Panc1 (cell line): ENCODE data around the gene RNASET2. TPM values are rescaled to one million over a fixed set of nuclear protein-coding genes. Genes with fewer than 3 reads are reported as not detected.
"Not testable (repeated sequence)": the region's sequence is repeated elsewhere in the genome, so short reads cannot be mapped to it uniquely, and the experiment has no call there.

Experiments
- ATAC-seq: fragments of 200-7000 bp; cut with Tn5 transposase; 2 replicates; pipeline ENCODE4 v1.9.1; 2020; ENCODE audit warnings: mild to moderate bottlenecking, moderate library complexity
- BruUV-seq: library from RNA; stranded (reverse); fragments of 400-500 nt; replicated peaks from 2 replicates; lab custom pipeline; 2021; lab: Mats Ljungman, UMichigan
- CTCF ChIA-PET: fragments of 300-600 bp; sonication (Branson Sonifier 250); formaldehyde crosslinking; loops from one replicate; lab custom pipeline; 2022; ENCODE audit warnings: antibody characterized with exemption; lab: Charles Lee
- POLR2A ChIA-PET: fragments of 300-600 bp; sonication (Branson Sonifier 250); formaldehyde crosslinking; loops from one replicate; lab custom pipeline; 2022; ENCODE audit warnings: antibody characterized with exemption; lab: Charles Lee
- DNase-seq: peaks from one replicate; pipeline ENCODE4 v3.0.0-alpha.2; 2010; ENCODE audit warnings: low read depth, low spot score
- H3K27ac ChIP-seq: 2 replicates; pipeline ENCODE4 v1.5.1; 2011; ENCODE audit warnings: mild to moderate bottlenecking, low read length, inconsistent platforms
- H3K27me3 ChIP-seq: fragments of 200-500 bp; sonication (Bioruptor generic); 2 replicates; pipeline ENCODE4 v1.6.0; 2014; ENCODE audit warnings: low read length, inconsistent platforms; ENCODE audit not compliant: control insufficient read depth, insufficient read depth
- H3K36me3 ChIP-seq: fragments of 200-500 bp; sonication (Bioruptor generic); 2 replicates; pipeline ENCODE4 v1.5.1; 2014; ENCODE audit warnings: inconsistent platforms, mild to moderate bottlenecking, low read length, moderate library complexity; ENCODE audit not compliant: control insufficient read depth, insufficient read depth
- H3K4me1 ChIP-seq: 2 replicates; pipeline ENCODE4 v1.5.1; 2011; ENCODE audit warnings: inconsistent platforms, mild to moderate bottlenecking, low read length, moderate library complexity; ENCODE audit not compliant: control insufficient read depth, insufficient read depth
- H3K4me3 ChIP-seq, 2 experiments: 2 replicates each; pipeline ENCODE4 v1.5.1; 2011 to 2012; ENCODE audit warnings: low read depth in 2 of 2, low read length in 2 of 2, mild to moderate bottlenecking in 2 of 2, inconsistent platforms in 1 of 2, moderate library complexity in 1 of 2
- H3K9me3 ChIP-seq: fragments of 200-500 bp; sonication (Bioruptor generic); 2 replicates; pipeline ENCODE4 v1.5.1; 2014; ENCODE audit warnings: low read depth, mild to moderate bottlenecking, inconsistent platforms, low read length, moderate library complexity; ENCODE audit not compliant: control insufficient read depth, insufficient read depth
- CTCF ChIP-seq: fragments of 450-650 bp; IDR thresholded peaks from 2 replicates; pipeline ENCODE4 v1.5.1; 2017; ENCODE audit warnings: mild to moderate bottlenecking
- POLR2AphosphoS5 ChIP-seq: IDR thresholded peaks from 2 replicates; pipeline ENCODE4 v1.6.1; 2012; ENCODE audit warnings: mild to moderate bottlenecking, low read depth, low read length, moderate library complexity
- REST ChIP-seq, 2 experiments: IDR thresholded peaks; 2 replicates each; pipeline ENCODE4 v1.6.1; 2011 to 2012; ENCODE audit warnings: low read depth in 2 of 2, control low read depth in 1 of 2, low read length in 1 of 2, mild to moderate bottlenecking in 1 of 2, moderate library complexity in 1 of 2; ENCODE audit not compliant: insufficient read depth in 1 of 2
- SIN3A ChIP-seq: IDR thresholded peaks from 2 replicates; pipeline ENCODE4 v1.6.1; 2012; ENCODE audit warnings: low read depth, mild to moderate bottlenecking, low read length, moderate library complexity, borderline replicate concordance; ENCODE audit not compliant: insufficient read depth
- TCF7L2 ChIP-seq: IDR thresholded peaks from 2 replicates; pipeline ENCODE4 v1.6.1; 2011; ENCODE audit warnings: mild to moderate bottlenecking, low read depth, low read length, inconsistent platforms
- in situ Hi-C: cut with HindIII; loops from 2 replicates; pipeline ENCODE4 v1.10.0; 2016; ENCODE audit warnings: low sequenced_read_pairs, low pct_unique_long_range_greater_than_20kb
- intact Hi-C: fragments of 100-400 bp; cut with micrococcal nuclease; formaldehyde crosslinking; loops from one replicate; pipeline ENCODE4 v1.10.0; 2022; ENCODE audit not compliant: unreplicated experiment
- total RNA-seq: library from RNA; stranded (reverse); gene quantifications from one replicate; pipeline ENCODE4 v1.2.1, GENCODE V29; 2021; ENCODE audit not compliant: unreplicated experiment

The RNASET2 gene
- total RNA-seq, 1 experiment from 2014 or later = 9.7 TPM

- Histone ChIP-seq H3K4me3 (no peak overlapping the region), H3K9me3 (no peaks in the 10 kb centered on the region), H3K36me3 (no peaks in the 10 kb centered on the region), H3K27me3 (no peaks in the 10 kb centered on the region), H3K4me1 (no peaks in the 10 kb centered on the region), H3K27ac (no peak overlapping the region)
- DNase-seq (no peak), ATAC-seq (no peak)
- intact Hi-C loops = no loop called here
- ChIA-PET POLR2A (no interaction called here), CTCF (interaction anchor here (2.3 kb wide), 1 partner anchor 175 kb away, joined by 13 read pairs; no protein-coding TSS in a partner anchor)
- in situ Hi-C loops = no loop called here
- no peak for TF ChIP-seq TCF7L2
- TF ChIP-seq REST (IDR thresholded peaks at IDR 0.05; ENCODE audit: insufficient read depth in 1 of 2, low read depth in 2 of 2, low read length in 1 of 2) = no peak
- no peak for TF ChIP-seq SIN3A
- no peak for TF ChIP-seq POLR2AphosphoS5
- no peak for TF ChIP-seq CTCF
- BruUV-seq = no TSS peak
Observed at GRCh38 chr6:166950443-166950821, 5.9 kb downstream of the RNASET2 start.

DNA sequence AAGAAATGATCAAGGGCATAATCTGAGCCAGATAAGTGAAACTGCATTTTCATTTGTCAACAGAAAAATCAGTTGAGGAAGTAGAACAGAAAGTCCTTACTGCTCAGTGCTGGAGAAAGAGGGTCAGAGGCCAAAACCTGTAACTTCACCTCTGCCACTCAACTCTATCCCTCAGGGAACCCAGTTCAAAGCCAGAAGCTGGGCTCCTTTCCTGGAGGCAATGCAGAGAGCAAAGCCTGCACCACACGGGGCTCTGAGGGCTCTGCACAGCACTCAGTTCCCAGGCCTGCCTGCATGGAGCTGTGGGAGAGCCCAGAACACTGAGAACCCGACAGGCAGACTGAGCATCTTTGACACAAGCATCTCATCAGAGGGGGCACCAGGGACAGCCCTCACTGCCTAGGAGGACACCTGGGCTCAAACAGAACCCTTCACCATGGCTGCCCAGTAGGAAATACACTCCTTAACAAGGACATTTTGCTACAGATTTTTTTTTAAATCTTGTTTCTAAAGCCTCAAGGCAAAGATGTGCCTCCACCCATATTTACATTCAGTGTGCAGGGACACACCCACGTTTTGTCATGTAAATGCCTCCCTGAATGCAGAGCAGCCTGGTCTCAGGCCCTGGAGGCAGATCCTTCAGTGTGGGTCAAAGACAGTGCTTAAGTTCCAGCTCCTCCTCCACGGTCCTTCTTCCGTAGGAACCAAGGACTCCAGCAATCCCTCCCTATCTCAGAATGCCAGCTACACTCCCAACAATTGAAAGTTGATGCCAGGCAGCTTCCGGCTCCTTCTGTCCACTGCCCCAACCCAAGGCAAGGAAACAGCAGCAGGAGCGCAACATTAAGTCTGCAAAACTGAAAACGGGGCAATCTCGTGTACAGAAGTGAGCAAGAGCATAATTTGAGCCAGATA is 6.6 kb downstream of the RNASET2 start:
- no TSS peak for BruUV-seq
- POLR2A ChIA-PET = no interaction called here
- Histone ChIP-seq H3K4me1 (no peaks in the 10 kb centered on the region), H3K4me3 (no peak overlapping the region), H3K27me3 (no peaks in the 10 kb centered on the region), H3K27ac (no peak overlapping the region), H3K9me3 (no peaks in the 10 kb centered on the region), H3K36me3 (no peaks in the 10 kb centered on the region)
- CTCF ChIA-PET = no interaction called here
- DNase-seq (no peak), ATAC-seq (no peak)
- no peak for TF ChIP-seq TCF7L2
- TF ChIP-seq POLR2AphosphoS5 = no peak
- no peak for TF ChIP-seq CTCF
- TF ChIP-seq REST (IDR thresholded peaks at IDR 0.05; ENCODE audit: insufficient read depth in 1 of 2, low read depth in 2 of 2, low read length in 1 of 2) = no peak
- no peak for TF ChIP-seq SIN3A
- intact Hi-C loops (no loop called here), in situ Hi-C loops (no loop called here)

DNA sequence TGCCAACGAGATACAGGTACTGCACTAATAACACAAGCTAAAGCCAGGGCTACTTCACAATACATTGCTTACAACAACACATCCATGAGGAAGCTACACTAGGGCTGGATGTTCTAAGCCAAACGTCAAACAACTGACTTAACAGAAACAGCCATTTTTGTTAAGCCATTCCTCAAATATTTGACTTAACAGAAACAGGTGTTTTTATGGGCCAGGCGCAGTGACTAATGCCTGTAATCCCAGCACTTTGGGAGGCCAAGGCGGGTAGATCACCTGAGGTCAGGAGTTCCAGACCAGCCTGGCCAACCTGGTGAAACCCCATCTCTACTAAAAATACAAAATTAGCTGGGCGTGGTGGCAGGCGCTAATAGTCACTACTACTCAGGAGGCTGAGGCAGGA is 7.6 kb downstream of the RNASET2 start:
- in situ Hi-C loops, DNase-seq: not testable (repeated sequence)

More for the DNA sequence above, 7.6 kb downstream of the RNASET2 start:
- H3K4me1 ChIP-seq, H3K27ac ChIP-seq, H3K27me3 ChIP-seq, H3K4me3 ChIP-seq, intact Hi-C loops, H3K36me3 ChIP-seq, H3K9me3 ChIP-seq, ATAC-seq, POLR2A ChIA-PET, BruUV-seq, CTCF ChIA-PET: not testable (repeated sequence)
